Activated T-cell treated with anti-CD3 and anti-CD28 coated beads, Interleukin-2, amount 50 U/mL, for 1 hour (primary cell): Measurements from ENCODE around the gene CEP76.

Experiments
- DNase-seq: peaks from one replicate; pipeline ENCODE4 v3.0.0-alpha.2; 2020

CEP76 gene

GRCh38 chr18:12702221-12703095 lies at the start of gene CEP76, which contains the start of gene PSMG2:
Gene CEP76, minus strand, starts transcription at chr18:12702723. Its CDS starts 175 bp downstream, at chr18:12702548.
Gene PSMG2, plus strand, starts transcription at chr18:12703042. Its CDS starts 66 bp downstream, at chr18:12703108.
- peak; percentile 88 for DNase-seq

DNA sequence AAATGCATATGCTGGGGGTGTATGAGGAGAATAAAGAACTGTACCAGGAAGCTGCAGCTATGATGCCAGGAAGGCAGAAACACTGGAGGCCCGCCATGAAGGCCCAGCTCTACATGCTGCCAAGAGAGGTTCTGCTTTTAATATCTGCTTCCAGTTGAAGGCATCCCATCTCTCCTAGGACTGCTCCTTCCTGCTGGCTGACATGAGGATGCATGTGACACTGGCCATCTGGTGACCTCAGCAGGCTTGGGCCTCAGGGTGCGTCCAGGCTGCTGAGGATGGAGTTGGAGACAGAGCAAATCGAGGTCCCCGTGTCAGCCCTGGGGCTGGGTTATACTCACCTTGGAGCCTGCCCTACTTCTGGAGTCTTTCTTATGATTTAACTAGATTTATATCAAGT lies 49.4 kb upstream of the CEP76 start:
- DNase-seq = no peak

DNA sequence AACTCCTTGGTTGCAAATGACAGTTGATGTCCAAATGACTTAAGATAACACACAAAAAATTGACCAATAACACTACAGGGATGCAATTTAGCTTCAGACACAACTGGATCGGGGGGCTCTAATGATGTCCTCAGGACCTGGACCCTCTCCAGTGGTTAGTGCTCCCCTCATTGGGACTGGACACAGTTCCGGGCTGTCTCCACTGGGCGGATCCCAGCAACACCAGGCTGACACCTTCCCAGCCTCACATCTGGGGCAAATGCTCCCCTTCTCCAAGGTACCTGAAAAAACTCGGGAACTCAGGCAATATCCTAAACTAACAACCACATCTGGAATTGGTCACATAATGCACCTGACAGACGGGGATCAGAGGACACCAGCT lies 49.0 kb upstream of the CEP76 start:
- no peak for DNase-seq

GRCh38 chr18:12750715-12751502 lies 48.4 kb upstream of the CEP76 start:
- DNase-seq = no peak

GRCh38 chr18:12750076-12750714 lies 47.7 kb upstream of the CEP76 start:
- no peak for DNase-seq

DNA sequence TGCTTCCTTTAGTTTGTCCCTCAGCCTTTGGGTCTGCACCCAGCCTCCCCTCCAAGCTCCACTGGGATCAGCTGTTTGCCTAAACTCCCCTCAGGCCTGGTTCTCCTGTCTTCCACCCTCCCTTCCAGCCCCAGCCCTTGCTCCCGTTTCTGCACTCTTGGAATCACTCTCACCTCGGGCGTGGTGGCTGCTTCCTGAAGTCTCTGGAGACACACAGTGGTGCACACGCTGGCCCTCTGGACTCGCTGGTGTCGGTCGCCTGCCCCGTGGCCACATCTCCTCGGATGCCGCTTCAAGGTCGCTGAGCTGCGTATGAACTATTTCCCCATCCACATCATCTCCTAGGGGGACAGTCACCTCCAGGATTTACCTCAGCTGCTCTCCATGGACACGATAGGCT lies 46.6 kb upstream of the CEP76 start:
- no peak for DNase-seq

DNA sequence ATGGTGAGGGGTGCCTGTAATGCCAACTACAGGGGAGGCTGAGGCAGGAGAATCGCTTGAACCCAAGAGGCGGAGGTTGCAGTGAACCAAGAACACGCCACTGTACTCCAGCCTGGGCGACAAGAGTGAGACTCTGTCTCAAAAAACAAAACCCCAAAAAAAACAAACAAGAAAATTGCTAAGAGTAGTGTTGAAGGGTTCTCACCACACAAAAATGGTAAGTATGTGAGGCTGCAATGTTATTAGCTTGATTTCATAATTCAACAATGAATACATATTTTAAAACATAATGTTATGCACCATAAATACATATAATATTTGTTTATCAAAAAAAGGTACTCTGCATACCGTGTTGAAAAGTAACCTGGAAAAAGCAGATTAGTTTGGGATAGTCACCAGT lies 46.1 kb upstream of the CEP76 start:
- no peak for DNase-seq

DNA sequence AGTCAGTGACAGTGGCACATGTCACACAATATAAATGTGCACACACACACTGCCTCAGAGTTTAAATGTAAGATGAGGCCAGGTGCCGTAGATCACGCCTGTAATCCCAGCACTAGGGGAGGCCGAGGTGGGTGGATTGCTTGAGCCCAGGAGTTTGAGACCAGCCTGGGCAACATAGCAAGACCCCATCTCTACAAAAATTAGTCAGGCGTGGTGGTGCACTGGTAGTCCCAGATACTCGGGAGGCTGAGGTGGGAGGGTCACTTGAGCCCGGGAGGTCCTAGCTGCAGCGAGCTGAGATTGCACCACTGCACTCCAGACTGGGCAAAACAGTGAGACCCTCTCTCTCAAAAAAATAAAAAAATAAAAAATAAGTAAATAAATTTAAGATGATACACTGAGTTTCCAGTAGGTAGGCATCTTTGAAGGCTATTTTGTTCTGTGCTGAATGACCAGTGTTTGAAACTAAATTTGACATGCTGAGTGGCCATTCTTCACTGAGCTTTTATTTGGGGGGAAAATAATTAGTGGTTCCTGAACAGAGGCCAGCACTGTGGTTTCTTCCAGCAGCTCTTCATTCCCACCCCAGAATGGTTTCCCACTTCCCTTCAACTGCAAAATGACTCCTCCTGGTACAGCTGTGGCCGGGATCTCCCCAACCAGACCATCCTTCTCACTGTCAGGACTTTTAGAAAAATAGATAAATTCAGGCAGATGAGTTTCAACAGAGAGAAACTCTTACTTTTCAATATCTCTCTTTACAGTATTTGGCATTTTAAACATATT lies 45.2 kb upstream of the CEP76 start:
- DNase-seq = no peak

- DNase-seq = no peak
These were observed 42.7 kb upstream of the CEP76 start for GRCh38 chr18:12745095-12745795.

GRCh38 chr18:12744103-12744502 lies 41.6 kb upstream of the CEP76 start:
- no peak for DNase-seq

DNA sequence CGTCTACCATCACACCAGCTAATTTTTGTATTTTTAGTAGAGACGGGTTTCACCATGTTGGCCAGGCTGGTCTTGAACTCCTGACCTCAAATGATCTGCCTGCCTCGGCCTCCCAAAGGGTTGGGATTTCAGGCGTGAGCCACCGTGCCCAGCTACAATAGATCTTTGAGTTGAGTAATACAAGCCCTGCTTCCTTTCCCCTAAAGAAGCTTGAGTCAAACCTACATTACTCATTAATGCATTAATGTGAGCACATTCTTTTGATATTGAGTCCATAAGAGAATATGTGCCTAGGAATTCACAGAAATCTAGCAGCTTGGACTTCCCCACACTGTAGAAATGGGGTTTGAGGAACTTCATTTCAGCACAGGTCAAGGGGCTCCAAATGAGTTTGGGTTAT lies 39.9 kb upstream of the CEP76 start:
- DNase-seq = no peak

DNA sequence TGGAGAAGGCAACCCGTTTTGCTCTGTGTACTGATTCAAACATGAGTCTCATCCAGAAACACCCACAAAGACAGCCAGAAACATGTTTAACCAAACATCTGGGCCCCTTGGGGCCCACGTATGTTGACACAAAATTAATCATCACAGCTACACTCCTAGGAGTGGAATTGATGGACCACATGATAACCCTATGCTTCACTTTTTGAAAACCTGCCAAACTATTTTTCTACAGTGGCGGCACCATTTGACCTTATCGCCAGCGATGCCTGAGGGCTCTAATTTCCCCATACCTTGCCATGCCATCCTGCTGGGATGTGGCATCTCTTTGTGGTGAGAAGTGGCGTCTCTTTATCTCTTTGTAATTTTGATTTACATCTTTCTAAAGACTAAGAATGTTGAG lies 38.8 kb upstream of the CEP76 start:
- no peak for DNase-seq

- DNase-seq = no peak
These were observed 34.9 kb upstream of the CEP76 start for GRCh38 chr18:12737243-12737902.

- peak; percentile 38 for DNase-seq
These were observed 24.4 kb upstream of the CEP76 start for GRCh38 chr18:12726774-12727550.

DNA sequence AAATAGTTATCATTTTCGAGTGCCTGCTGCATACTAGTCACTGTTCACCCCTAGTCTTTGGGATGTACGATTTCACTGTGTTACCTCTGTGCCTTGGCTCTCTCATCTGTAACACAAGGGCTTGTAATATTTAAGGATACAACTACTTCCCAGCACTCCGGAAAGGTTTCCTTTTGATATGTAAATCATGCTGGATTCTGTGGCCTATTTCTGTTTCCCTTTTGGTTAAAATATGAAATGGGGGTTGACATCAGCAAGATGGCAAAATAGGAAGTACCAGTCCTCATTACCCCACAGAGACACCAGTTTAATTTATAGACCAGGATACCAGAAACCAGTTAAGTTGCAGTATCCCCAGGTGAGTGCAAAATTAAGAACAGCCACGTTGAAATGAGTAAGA lies 23.8 kb upstream of the CEP76 start:
- no peak for DNase-seq

GRCh38 chr18:12722731-12723130 lies 20.2 kb upstream of the CEP76 start:
- no peak for DNase-seq

GRCh38 chr18:12721495-12722275 lies 19.2 kb upstream of the CEP76 start:
- no peak for DNase-seq

- no peak for DNase-seq
These were observed 8.9 kb upstream of the CEP76 start for GRCh38 chr18:12711446-12711845.

GRCh38 chr18:12703664-12704063 lies 1.1 kb upstream of the CEP76 start:
- DNase-seq = no peak

GRCh38 chr18:12703096-12703567 lies 609 bp upstream of the CEP76 start:
- DNase-seq = no peak
